Heart left ventricle (tissue), 16 donors: ENCODE measurements around the gene MINDY2. TPM values are rescaled to one million over a fixed set of nuclear protein-coding genes. Genes with fewer than 3 reads are reported as not detected.

ENCODE experiments used
- ATAC-seq, 4 donors: fragments of 200-7000 bp; cut with Tn5 transposase; one replicate each; pipeline ENCODE4 v1.9.1; 2020 to 2022; ENCODE audit warnings: moderate library complexity in 4 of 4, mild to moderate bottlenecking in 3 of 4, moderate number of reproducible peaks in 1 of 4
- DNase-seq, 5 donors: peaks; one replicate each; pipeline ENCODE4 v3.0.0-alpha.2; 2020
- H3K27ac ChIP-seq, 12 donors: fragments of 200-600 bp; sonication (generic) in 4 of 12; one replicate each; pipeline versions ENCODE4 v1.5.0 to v1.8.0; 2016 to 2022; ENCODE audit warnings: mild to moderate bottlenecking in 2 of 12
- H3K27me3 ChIP-seq, 9 donors: fragments of 200-600 bp; sonication (generic) in 2 of 9; one replicate each; pipeline versions ENCODE4 v1.5.1 to v1.8.0; 2016 to 2022; ENCODE audit warnings: mild to moderate bottlenecking in 3 of 9
- H3K36me3 ChIP-seq, 9 donors: fragments of 200-600 bp; sonication (generic) in 2 of 9; one replicate each; pipeline versions ENCODE4 v1.5.0 to v1.8.0; 2018 to 2022; ENCODE audit warnings: mild to moderate bottlenecking in 2 of 9
- H3K4me1 ChIP-seq, 12 donors: fragments of 200-600 bp; sonication (generic) in 4 of 12; one replicate each; pipeline versions ENCODE4 v1.5.0 to v1.8.0; 2016 to 2022; ENCODE audit warnings: mild to moderate bottlenecking in 3 of 12
- H3K4me3 ChIP-seq, 12 donors: fragments of 200-600 bp; sonication (generic) in 4 of 12; one replicate each; pipeline versions ENCODE4 v1.5.0 to v1.8.0; 2017 to 2022; ENCODE audit warnings: mild to moderate bottlenecking in 9 of 12, moderate library complexity in 4 of 12
- H3K9me3 ChIP-seq, 12 donors: fragments of 200-600 bp; sonication (generic) in 4 of 12; one replicate each; pipeline versions ENCODE4 v1.5.0 to v1.8.0; 2016 to 2022; ENCODE audit warnings: mild to moderate bottlenecking in 1 of 12
- POLR2A ChIP-seq, 2 donors: fragments of 450-650 bp; IDR thresholded peaks; one replicate each; pipeline ENCODE4 v1.6.1; 2017; ENCODE audit warnings: antibody characterized with exemption in 2 of 2, mild to moderate bottlenecking in 2 of 2, moderate library complexity in 2 of 2
- WGBS, 4 donors: extraction: QIAGEN DNeasy Blood & Tissue Kit in 2 of 4; methylation state at CpG; one replicate each; pipeline versions ENCODE4 v1.1.5 to v1.1.7; 2013 to 2018; 5-methylcytosine and 5-hydroxymethylcytosine counted together
- intact Hi-C, 10 donors: fragments of 100-400 bp; cut with DNase I; formaldehyde crosslinking; loops; one replicate each; pipeline versions ENCODE4 v1.11.1 to v1.14.2; 2022
- polyA plus RNA-seq, 2 donors: library from polyadenylated mRNA; stranded (reverse); fragments of 200-250 nt; gene quantifications; one replicate each; pipeline ENCODE4 v1.2.3, GENCODE V29; 2013
- total RNA-seq, 9 donors: library from RNA; depleted of rRNA in 2 of 9; stranded (reverse); fragments of >200 nt in 2 of 9; fragmentation: NEBNext Ultra II Directional in 3 of 9; extraction: Animal tissue kit (Norgen Biotek cat#: 25700) in 3 of 9; gene quantifications; one replicate each; pipeline versions ENCODE4 v1.1.0 to v1.2.4, GENCODE V29; 2016 to 2023
- TF ChIP-seq, protein P1 (sequence below), 12 donors: fragments of 200-600 bp; sonication (generic) in 4 of 12; IDR thresholded peaks; one replicate each; pipeline versions ENCODE4 v1.5.0 to v1.8.0; 2018 to 2022; ENCODE audit warnings: antibody characterized with exemption in 12 of 12, mild to moderate bottlenecking in 5 of 12
- donor health status: ischemic (EF 13 %, LVEDD 7.1; RV severe dilation, severe dysfunction).
- donor health status: healthy with polysubstance abuse.
- donor health status: DM: no; HTN: yes; CAD: no.
- donor health status: DM: no; HTN: no; CAD: no.
- donor health status: ischemic (EF 25% LVEDD 6.9; RV normal size, moderate dysfunction).
- donor health status: ischemic (EF 25% LVEDD 5.7; RV mildly dilated, moderate dysfunction).
- donor health status: healthy.
- donor health status: DM: yes; HTN: yes; CAD: no.
- donor health status: ischemic (EF 35%, LVEDD 5.7; RV mildly dilated, moderate dysfunction).
- donor health status: nonischemic (EF 11% LVEDD 7.7; RV severe dilation, severe dysfunction).
- donor health status: DM: yes; HTN: yes; CAD: no.
- donor health status: PGD.
- donor health status: ischemic (EF 29% LVEDD 5.4; RV normal size, mild dysfunction).
- donor health status: nonischemic (EF 23%, LVEDD 6.1; RV moderate dilation, normal function).

Gene MINDY2
- total and polyA plus RNA-seq, 11 donors, result 9.4 to 31.8 (median 25.3) TPM

DNA sequence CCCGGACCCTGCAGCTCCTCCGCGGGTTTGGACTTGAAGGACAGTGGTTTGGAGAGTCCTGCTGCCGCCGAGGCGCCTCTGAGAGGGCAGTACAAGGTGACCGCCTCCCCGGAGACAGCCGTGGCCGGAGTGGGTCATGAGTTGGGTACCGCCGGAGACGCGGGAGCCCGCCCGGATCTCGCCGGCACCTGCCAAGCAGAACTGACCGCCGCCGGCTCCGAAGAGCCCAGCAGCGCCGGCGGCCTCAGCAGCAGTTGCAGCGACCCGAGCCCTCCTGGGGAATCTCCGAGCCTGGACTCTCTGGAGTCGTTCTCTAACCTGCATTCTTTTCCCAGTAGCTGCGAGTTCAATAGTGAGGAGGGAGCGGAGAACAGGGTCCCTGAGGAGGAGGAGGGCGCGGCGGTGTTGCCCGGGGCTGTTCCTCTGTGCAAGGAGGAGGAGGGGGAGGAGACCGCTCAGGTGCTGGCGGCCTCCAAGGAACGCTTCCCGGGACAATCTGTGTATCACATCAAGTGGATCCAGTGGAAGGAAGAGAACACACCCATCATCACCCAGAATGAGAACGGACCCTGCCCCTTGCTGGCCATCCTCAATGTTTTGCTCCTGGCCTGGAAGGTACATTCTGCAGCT lies 634 bp downstream of the MINDY2 start:
- peaks cover 0 to 56% (median 37%) of the 10 kb centered on the region in 12 donors for H3K4me1 ChIP-seq
- no peaks in the 10 kb centered on the region for H3K9me3 ChIP-seq
- H3K27me3 ChIP-seq, result no peaks in the 10 kb centered on the region
- intact Hi-C loops, result loop anchor here in 7 of 10 donors (1.0 to 10.0 kb wide), 10 partner anchors 21 to 547 kb away; partner anchors contain the start of genes ADAM10 (in 3 of the 7) and SLTM (in 3 of the 7)
- H3K36me3 ChIP-seq, result no peaks in the 10 kb centered on the region
- ATAC-seq (peak; percentile 2 to 48 (median 26)), DNase-seq (peak; percentile 39 to 77 (median 59))
- H3K27ac ChIP-seq, result peak overlapping the region; percentile 90 to 99 (median 98)
- TF ChIP-seq, protein P1, sequence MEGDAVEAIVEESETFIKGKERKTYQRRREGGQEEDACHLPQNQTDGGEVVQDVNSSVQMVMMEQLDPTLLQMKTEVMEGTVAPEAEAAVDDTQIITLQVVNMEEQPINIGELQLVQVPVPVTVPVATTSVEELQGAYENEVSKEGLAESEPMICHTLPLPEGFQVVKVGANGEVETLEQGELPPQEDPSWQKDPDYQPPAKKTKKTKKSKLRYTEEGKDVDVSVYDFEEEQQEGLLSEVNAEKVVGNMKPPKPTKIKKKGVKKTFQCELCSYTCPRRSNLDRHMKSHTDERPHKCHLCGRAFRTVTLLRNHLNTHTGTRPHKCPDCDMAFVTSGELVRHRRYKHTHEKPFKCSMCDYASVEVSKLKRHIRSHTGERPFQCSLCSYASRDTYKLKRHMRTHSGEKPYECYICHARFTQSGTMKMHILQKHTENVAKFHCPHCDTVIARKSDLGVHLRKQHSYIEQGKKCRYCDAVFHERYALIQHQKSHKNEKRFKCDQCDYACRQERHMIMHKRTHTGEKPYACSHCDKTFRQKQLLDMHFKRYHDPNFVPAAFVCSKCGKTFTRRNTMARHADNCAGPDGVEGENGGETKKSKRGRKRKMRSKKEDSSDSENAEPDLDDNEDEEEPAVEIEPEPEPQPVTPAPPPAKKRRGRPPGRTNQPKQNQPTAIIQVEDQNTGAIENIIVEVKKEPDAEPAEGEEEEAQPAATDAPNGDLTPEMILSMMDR (IDR thresholded peaks at IDR 0.05), result no peak
- no peak for TF ChIP-seq POLR2A (IDR thresholded peaks at IDR 0.05)
- peak overlapping the region; percentile 79 to 99 (median 93) for H3K4me3 ChIP-seq
- 0% methylated on average over 29 to 40 of the region's 40 CpGs for WGBS, 4 donors

DNA sequence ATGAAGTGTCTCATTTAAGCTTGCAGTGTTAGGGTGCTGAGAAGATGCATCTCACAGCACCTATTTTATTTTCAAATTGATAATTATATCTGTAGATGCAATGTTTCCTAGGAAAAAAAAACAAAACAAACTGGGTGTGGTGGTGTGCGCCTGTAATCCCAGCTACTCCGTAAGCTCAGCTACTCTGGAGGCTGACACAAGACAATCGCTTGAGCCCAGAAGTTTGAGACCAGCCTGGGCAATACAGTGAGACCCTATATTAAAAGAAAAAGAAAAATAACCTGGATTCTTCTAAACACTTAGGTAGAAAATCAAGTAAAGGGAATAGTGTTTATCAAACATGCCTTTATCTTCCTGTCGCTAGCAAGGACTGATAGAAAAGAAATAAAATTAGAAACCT lies 1.9 kb downstream of the MINDY2 start:
- DNase-seq (no peak), ATAC-seq (no peak)
- Histone ChIP-seq H3K27me3 (no peaks in the 10 kb centered on the region), H3K9me3 (no peaks in the 10 kb centered on the region), H3K4me3 (peak overlapping the region; percentile 79 to 99 (median 93)), H3K27ac (peak overlapping the region in 10 of 12 donors; percentile 7 to 99 (median 98)), H3K4me1 (peaks cover 0 to 66% (median 39%) of the 10 kb centered on the region in 12 donors), H3K36me3 (no peaks in the 10 kb centered on the region)
- TF ChIP-seq, protein P1 (IDR thresholded peaks at IDR 0.05), result no peak
- TF ChIP-seq POLR2A (IDR thresholded peaks at IDR 0.05), result no peak
- 39 to 58% (median 42%) methylated on average over 4 of the region's 4 CpGs for WGBS, 4 donors
- intact Hi-C loops, result loop anchor here in 4 of 10 donors (5.0 to 10.0 kb wide), 6 partner anchors 152 to 548 kb away; partner anchors contain the start of gene SLTM (in 2 of the 4)

DNA sequence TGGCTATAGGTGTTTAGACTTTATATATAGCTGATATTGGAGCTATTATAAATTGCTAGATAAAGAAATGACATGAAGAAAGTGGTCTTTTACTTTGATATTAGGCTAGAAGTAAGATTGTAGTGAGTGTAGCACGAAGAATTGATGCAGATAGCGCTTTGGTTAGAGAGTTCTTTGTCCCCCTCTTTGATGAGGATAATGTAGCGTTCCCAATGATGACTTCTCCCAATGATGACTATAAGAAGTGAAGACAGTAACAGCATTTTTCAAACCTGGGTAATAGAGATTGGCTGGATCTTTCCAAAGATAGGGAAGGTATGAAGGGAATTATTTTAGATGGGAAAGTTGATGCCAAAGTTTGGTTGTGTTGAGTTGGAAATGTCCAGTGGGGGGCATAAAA lies 4.3 kb downstream of the MINDY2 start:
- Histone ChIP-seq H3K4me3 (no peak overlapping the region), H3K4me1 (peaks cover 0 to 66% (median 39%) of the 10 kb centered on the region in 12 donors), H3K27ac (no peak overlapping the region), H3K27me3 (no peaks in the 10 kb centered on the region), H3K9me3 (no peaks in the 10 kb centered on the region), H3K36me3 (no peaks in the 10 kb centered on the region)
- DNase-seq, result no peak
- intact Hi-C loops, result loop anchor here in 3 of 10 donors (10.0 kb wide), 4 partner anchors 149 to 551 kb away; no protein-coding TSS in a partner anchor
- no peak for ATAC-seq
- TF ChIP-seq POLR2A (IDR thresholded peaks at IDR 0.05), result no peak
- TF ChIP-seq, protein P1 (IDR thresholded peaks at IDR 0.05), result no peak
- 92 to 97% (median 95%) methylated on average over 3 of the region's 3 CpGs for WGBS, 4 donors

DNA sequence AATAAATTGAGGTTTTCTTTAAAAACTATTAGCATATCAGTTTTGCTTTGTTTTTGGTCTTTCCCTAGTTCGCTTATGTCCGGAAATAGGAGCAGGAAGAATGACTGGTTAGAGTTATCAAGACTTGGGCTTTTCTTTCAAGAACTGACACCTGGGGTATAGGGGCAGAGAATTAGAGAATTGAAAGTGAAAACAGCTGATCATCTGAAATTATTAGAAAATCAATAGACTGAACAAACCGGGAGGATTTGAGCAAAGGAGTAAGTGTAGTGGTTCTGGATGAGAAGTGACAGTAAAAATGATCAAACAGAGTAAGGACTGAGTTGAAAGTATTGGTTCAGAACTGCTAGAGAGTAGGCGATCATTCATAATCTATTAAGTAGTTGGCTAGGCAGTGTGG lies 6.0 kb downstream of the MINDY2 start:
- intact Hi-C loops, result loop anchor here in 3 of 10 donors (10.0 kb wide), 4 partner anchors 148 to 552 kb away; no protein-coding TSS in a partner anchor
- Histone ChIP-seq H3K27me3 (no peaks in the 10 kb centered on the region), H3K4me1 (peaks cover 0 to 76% (median 42%) of the 10 kb centered on the region in 12 donors), H3K4me3 (no peak overlapping the region), H3K9me3 (no peaks in the 10 kb centered on the region), H3K27ac (no peak overlapping the region), H3K36me3 (no peaks in the 10 kb centered on the region)
- TF ChIP-seq, protein P1 (IDR thresholded peaks at IDR 0.05), result no peak
- no peak for TF ChIP-seq POLR2A (IDR thresholded peaks at IDR 0.05)
- WGBS, 4 donors, result 65 to 83% (median 73%) methylated on average over 4 of the region's 4 CpGs
- ATAC-seq, result no peak
- no peak for DNase-seq
